MCF 10A (cell line): Measurements from ENCODE around the gene PHF23. TPM values are rescaled to one million over a fixed set of nuclear protein-coding genes. Genes with fewer than 3 reads are reported as not detected.

Source experiments
- BruUV-seq: library from RNA; stranded (reverse); fragments of 400-500 nt; replicated peaks from 2 replicates; lab custom pipeline; 2021; lab: Mats Ljungman, UMichigan
- CTCF ChIA-PET: fragments of 300-600 bp; sonication (Branson Sonifier 250); formaldehyde crosslinking; extraction: SDS; loops from one replicate; lab custom pipeline; 2021; ENCODE audit warnings: antibody characterized with exemption, inconsistent platforms; lab: Yijun Ruan, JAX
- POLR2A ChIA-PET: fragments of 300-600, 350-650 bp; sonication (Branson Sonifier 250); formaldehyde crosslinking; extraction: SDS; loops from one replicate; lab custom pipeline; 2020; ENCODE audit warnings: antibody characterized with exemption, inconsistent platforms; lab: Yijun Ruan, JAX
- DNase-seq: peaks from one replicate; pipeline ENCODE4 v3.0.0-alpha.2; 2018; ENCODE audit not compliant: unreplicated experiment
- H3K27ac Mint-ChIP-seq: one replicate; pipeline ENCODE4 v1.8.0; 2022; ENCODE audit warnings: mild to moderate bottlenecking, low read depth, mixed read lengths; ENCODE audit not compliant: unreplicated experiment
- H3K27me3 Mint-ChIP-seq: one replicate; pipeline ENCODE4 v1.8.0; 2022; ENCODE audit warnings: mixed read lengths; ENCODE audit not compliant: insufficient read depth, unreplicated experiment
- H3K36me3 Mint-ChIP-seq: one replicate; pipeline ENCODE4 v1.8.0; 2022; ENCODE audit warnings: mild to moderate bottlenecking, moderate library complexity, mixed read lengths; ENCODE audit not compliant: insufficient read depth, unreplicated experiment
- H3K4me1 Mint-ChIP-seq: one replicate; pipeline ENCODE4 v1.8.0; 2022; ENCODE audit warnings: mixed read lengths; ENCODE audit not compliant: insufficient read depth, unreplicated experiment
- H3K4me3 Mint-ChIP-seq: one replicate; pipeline ENCODE4 v1.8.0; 2022; ENCODE audit warnings: mild to moderate bottlenecking, moderate library complexity, mixed read lengths; ENCODE audit not compliant: unreplicated experiment
- H3K9me3 Mint-ChIP-seq: one replicate; pipeline ENCODE4 v1.8.0; 2022; ENCODE audit warnings: mixed read lengths; ENCODE audit not compliant: unreplicated experiment
- intact Hi-C: fragments of 100-400 bp; cut with micrococcal nuclease; formaldehyde crosslinking; loops from 2 replicates; pipeline ENCODE4 v1.14.1; 2022
- total RNA-seq: library from RNA; stranded (reverse); gene quantifications from 2 replicates; pipeline ENCODE4 v1.2.3, GENCODE V29; 2022
- TF ChIP-seq, protein P1 (sequence below): fragments of 200-600 bp; IDR thresholded peaks from one replicate; pipeline ENCODE4 v1.8.0; 2022; ENCODE audit warnings: antibody characterized with exemption, mild to moderate bottlenecking; ENCODE audit not compliant: unreplicated experiment

The PHF23 gene
- total RNA-seq, 1 experiment from 2014 or later: 41.8 TPM

DNA sequence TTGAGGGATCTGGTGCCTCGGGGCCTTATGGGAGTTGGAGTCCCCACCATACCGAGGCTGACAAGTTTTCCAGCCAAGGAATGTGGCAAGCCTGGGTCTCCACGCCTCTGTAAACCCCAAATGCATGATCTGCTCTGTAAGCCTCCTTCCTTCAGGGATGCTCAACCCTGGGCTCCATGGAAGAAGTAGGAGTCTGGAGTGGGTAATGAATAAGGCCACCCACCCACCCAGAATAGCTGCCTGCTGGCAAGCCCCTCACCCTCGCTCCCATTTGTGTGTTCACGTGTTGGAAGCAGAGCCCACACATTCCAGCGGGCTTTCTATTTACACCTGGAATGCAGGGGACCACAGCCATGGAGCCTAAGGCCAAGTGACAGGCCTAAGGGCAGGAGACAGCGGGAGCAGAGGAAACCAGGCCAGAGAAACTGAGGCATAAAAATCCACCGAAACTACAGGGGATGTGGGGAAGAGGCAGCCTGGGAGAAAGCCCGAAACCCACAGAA, 24.1 kb downstream of the PHF23 start:
- peaks cover 22% of the 10 kb centered on the region for H3K36me3 Mint-ChIP-seq
- H3K4me1 Mint-ChIP-seq: peaks cover 28% of the 10 kb centered on the region
- no peak for DNase-seq
- no peaks in the 10 kb centered on the region for H3K27me3 Mint-ChIP-seq
- CTCF ChIA-PET: interaction anchor here (0.7 kb wide), 1 partner anchor 170 kb away, joined by 3 read pairs; no protein-coding TSS in a partner anchor
- POLR2A ChIA-PET: interaction anchor here (1.5 kb wide), 1 partner anchor 19 kb away, joined by 5 read pairs; the partner anchor contains the start of gene DVL2
- TF ChIP-seq, protein P1, sequence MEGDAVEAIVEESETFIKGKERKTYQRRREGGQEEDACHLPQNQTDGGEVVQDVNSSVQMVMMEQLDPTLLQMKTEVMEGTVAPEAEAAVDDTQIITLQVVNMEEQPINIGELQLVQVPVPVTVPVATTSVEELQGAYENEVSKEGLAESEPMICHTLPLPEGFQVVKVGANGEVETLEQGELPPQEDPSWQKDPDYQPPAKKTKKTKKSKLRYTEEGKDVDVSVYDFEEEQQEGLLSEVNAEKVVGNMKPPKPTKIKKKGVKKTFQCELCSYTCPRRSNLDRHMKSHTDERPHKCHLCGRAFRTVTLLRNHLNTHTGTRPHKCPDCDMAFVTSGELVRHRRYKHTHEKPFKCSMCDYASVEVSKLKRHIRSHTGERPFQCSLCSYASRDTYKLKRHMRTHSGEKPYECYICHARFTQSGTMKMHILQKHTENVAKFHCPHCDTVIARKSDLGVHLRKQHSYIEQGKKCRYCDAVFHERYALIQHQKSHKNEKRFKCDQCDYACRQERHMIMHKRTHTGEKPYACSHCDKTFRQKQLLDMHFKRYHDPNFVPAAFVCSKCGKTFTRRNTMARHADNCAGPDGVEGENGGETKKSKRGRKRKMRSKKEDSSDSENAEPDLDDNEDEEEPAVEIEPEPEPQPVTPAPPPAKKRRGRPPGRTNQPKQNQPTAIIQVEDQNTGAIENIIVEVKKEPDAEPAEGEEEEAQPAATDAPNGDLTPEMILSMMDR: no peak
- no peaks in the 10 kb centered on the region for H3K9me3 Mint-ChIP-seq
- H3K4me3 Mint-ChIP-seq: peak overlapping the region; percentile 75
- no peak overlapping the region for H3K27ac Mint-ChIP-seq
- intact Hi-C loops: no loop called here
- BruUV-seq: no TSS peak

DNA sequence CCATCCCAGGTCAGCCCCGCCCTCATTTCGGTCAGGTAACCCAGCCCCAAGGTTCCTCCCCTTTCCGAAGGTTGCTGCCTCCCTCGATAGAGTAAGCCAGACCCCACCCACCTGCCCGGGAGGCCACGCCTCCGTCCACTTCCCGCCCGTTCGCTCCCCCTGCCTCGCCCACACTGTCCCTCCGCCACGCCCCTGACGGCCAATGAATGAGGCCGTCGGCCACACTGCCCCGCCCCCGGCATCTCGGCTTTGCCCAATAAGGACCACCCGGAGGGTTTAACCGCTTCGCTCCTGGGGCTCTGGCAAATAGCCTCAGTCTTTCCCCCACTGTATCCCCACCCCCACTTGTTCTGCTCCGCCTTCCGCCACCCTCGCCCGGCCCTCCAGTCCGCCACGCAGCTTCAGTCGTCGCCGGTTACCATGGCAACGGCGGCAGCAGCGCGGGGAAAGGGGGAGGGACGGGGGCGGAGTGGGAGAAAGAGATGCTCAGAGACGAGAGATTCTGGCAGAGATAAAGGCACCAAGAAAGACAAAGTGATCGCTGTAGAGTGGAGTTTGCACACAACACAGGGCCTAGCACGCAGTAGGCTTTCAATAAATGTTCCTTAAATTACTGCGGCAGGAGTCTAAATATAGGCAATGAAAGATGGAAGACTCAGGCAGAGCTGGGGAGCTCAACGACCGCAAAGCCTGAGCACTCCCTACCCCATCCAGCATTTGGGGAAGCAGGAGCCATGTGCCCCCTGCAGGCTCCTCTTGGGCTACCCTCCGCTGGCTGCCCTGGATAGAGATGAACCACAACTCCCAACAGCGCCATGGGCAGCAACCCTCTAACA, 24.7 kb downstream of the PHF23 start:
- Mint-ChIP-seq H3K27me3 (no peaks in the 10 kb centered on the region), H3K36me3 (peaks cover 19% of the 10 kb centered on the region), H3K4me1 (peaks cover 26% of the 10 kb centered on the region), H3K27ac (peak overlapping the region; percentile 85), H3K9me3 (no peaks in the 10 kb centered on the region), H3K4me3 (peak overlapping the region; percentile 75)
- TF ChIP-seq, protein P1: peak; percentile 27
- intact Hi-C loops: loop anchor here (5.0 kb wide), 1 partner anchor 77 kb away; no protein-coding TSS in a partner anchor
- ChIA-PET POLR2A (interaction anchor here (0.7 to 1.5 kb wide), 4 partner anchors 20 to 265 kb away, joined by 3 to 5 read pairs (median 4); partner anchors contain the start of genes DVL2 and ZBTB4), CTCF (interaction anchor here (0.5 to 0.9 kb wide), 5 partner anchors 12 to 546 kb away, joined by 3 read pairs; no protein-coding TSS in a partner anchor)
- peak; percentile 95 for DNase-seq
- BruUV-seq: no TSS peak

DNA sequence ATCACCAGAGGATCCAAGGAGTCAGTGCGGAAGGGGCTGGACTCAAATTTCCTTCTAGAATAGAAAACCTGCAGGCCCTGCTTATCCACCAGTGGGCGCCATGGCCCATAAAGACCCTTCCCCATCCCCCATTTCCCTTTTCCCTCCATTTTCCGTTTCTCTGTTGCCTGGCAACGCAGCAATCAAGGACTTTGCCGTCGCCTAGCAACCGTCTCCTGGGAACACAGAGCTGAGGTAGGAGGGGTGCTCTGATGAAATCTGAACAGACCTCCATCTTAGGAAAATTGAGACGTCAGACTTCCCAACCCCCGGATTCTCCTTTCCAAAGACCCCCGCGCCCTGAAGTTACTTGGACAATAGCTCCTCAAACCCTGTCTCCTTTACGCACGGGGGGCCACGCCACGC, 25.4 kb downstream of the PHF23 start:
- Mint-ChIP-seq H3K36me3 (peaks cover 18% of the 10 kb centered on the region), H3K27me3 (no peaks in the 10 kb centered on the region), H3K27ac (no peak overlapping the region), H3K9me3 (no peaks in the 10 kb centered on the region), H3K4me1 (peaks cover 23% of the 10 kb centered on the region), H3K4me3 (peak overlapping the region; percentile 75)
- BruUV-seq: no TSS peak
- POLR2A ChIA-PET: interaction anchor here (0.7 to 1.5 kb wide), 4 partner anchors 20 to 266 kb away, joined by 3 to 5 read pairs (median 4); partner anchors contain the start of genes DVL2 and ZBTB4
- TF ChIP-seq, protein P1: peak; percentile 23
- CTCF ChIA-PET: interaction anchor here (0.6 to 0.9 kb wide), 4 partner anchors 13 to 545 kb away, joined by 3 read pairs; no protein-coding TSS in a partner anchor
- intact Hi-C loops: loop anchor here (5.0 kb wide), 1 partner anchor 77 kb away; no protein-coding TSS in a partner anchor
- DNase-seq: peak; percentile 62
